Endothelial cell of umbilical vein (primary cell): Measurements from ENCODE around the gene LAMB3. TPM values are rescaled to one million over a fixed set of nuclear protein-coding genes. Genes with fewer than 3 reads are reported as not detected.

Source experiments
- BruUV-seq: library from RNA; stranded (reverse); fragments of 400-500 nt; replicated peaks from 2 replicates; lab custom pipeline; 2021; lab: Mats Ljungman, UMichigan
- CTCF ChIA-PET: fragments of 300-600, 350-600 bp; sonication (Branson Sonifier 250); formaldehyde crosslinking; loops from one replicate; lab custom pipeline; 2021; ENCODE audit warnings: antibody characterized with exemption, inconsistent platforms; lab: Charles Lee
- POLR2A ChIA-PET: fragments of 300-600, 350-600 bp; sonication (Branson Sonifier 250); formaldehyde crosslinking; loops from one replicate; lab custom pipeline; 2021; ENCODE audit warnings: antibody characterized with exemption, inconsistent platforms; lab: Charles Lee
- DNase-seq: peaks from one replicate; pipeline ENCODE4 v3.0.0-alpha.2; 2011; ENCODE audit warnings: low read depth, low spot score
- FAIRE-seq: peaks from 2 replicates; lab custom pipeline; 2011; peaks lifted over from hg19 to GRCh38; lab: Jason Lieb, UNC
- H2AFZ ChIP-seq: 2 replicates; pipeline ENCODE4 v1.6.0; 2012; ENCODE audit warnings: low read depth, low read length, control low read depth, inconsistent platforms
- H3K27ac ChIP-seq: 2 replicates; pipeline ENCODE4 v1.5.1; 2011; ENCODE audit warnings: low read depth, mild to moderate bottlenecking, control low read depth, low read length, moderate library complexity; ENCODE audit not compliant: insufficient read depth
- H3K27me3 ChIP-seq, 2 experiments: 2 replicates each; pipeline versions ENCODE4 v1.6.0 to v1.6.1; 2011; ENCODE audit warnings: low read length in 2 of 2, mixed read lengths in 1 of 2; ENCODE audit not compliant: control insufficient read depth in 2 of 2, insufficient read depth in 2 of 2
- H3K36me3 ChIP-seq, 2 experiments: 2 replicates in 1 of 2; 3 replicates in 1 of 2; pipeline ENCODE4 v1.5.1; 2011; ENCODE audit warnings: low read length in 2 of 2, mild to moderate bottlenecking in 1 of 2, moderate library complexity in 1 of 2; ENCODE audit not compliant: control insufficient read depth in 2 of 2, insufficient read depth in 2 of 2; ENCODE audit errors: extremely low read depth in 1 of 2
- H3K4me1 ChIP-seq: 3 replicates; pipeline ENCODE4 v1.5.1; 2011; ENCODE audit warnings: mild to moderate bottlenecking, low read length; ENCODE audit not compliant: control insufficient read depth, insufficient read depth; ENCODE audit errors: extremely low read depth
- H3K4me2 ChIP-seq: 2 replicates; pipeline ENCODE4 v1.6.1; 2011; ENCODE audit warnings: low read length, control low read depth, mixed read lengths; ENCODE audit not compliant: insufficient read depth
- H3K4me3 ChIP-seq, 3 experiments: fragments of 200-600 bp in 1 of 3; sonication (generic), shearing (Covaris generic) in 1 of 3; replicated peaks in 1 of 3; 2 replicates each; pipeline ENCODE4 v1.5.1; 2011 to 2016; ENCODE audit warnings: control low read depth in 3 of 3, low read length in 3 of 3, mild to moderate bottlenecking in 2 of 3, inconsistent platforms in 1 of 3, low read depth in 1 of 3, moderate library complexity in 1 of 3; ENCODE audit not compliant: insufficient read depth in 1 of 3
- H3K79me2 ChIP-seq: 2 replicates; pipeline ENCODE4 v1.6.0; 2012; ENCODE audit warnings: low read length, inconsistent platforms; ENCODE audit not compliant: control insufficient read depth, insufficient read depth
- H3K9ac ChIP-seq: replicated peaks from 2 replicates; pipeline ENCODE3; 2011; ENCODE audit warnings: low read length, control low read depth; ENCODE audit not compliant: insufficient read depth; ENCODE audit errors: extremely low read depth
- H3K9me1 ChIP-seq: replicated peaks from 3 replicates; pipeline ENCODE4 v1.6.0; 2011; ENCODE audit warnings: mild to moderate bottlenecking, low read length; ENCODE audit not compliant: control insufficient read depth, insufficient read depth; ENCODE audit errors: extremely low read depth
- H3K9me3 ChIP-seq: replicated peaks from 2 replicates; pipeline ENCODE4 v1.5.1; 2012; ENCODE audit warnings: low read length, inconsistent platforms; ENCODE audit not compliant: control insufficient read depth, insufficient read depth
- H4K20me1 ChIP-seq: replicated peaks from 2 replicates; pipeline ENCODE3; 2011; ENCODE audit warnings: mild to moderate bottlenecking, low read length; ENCODE audit not compliant: control insufficient read depth, insufficient read depth; ENCODE audit errors: extremely low read depth
- CTCF ChIP-seq, 2 donors: IDR thresholded peaks; 1 replicate in 1 of 2; 2 replicates in 1 of 2; pipeline ENCODE4 v1.5.1; 2011; ENCODE audit warnings: low read length in 2 of 2, mild to moderate bottlenecking in 2 of 2, moderate library complexity in 2 of 2, control low read depth in 1 of 2, inconsistent platforms in 1 of 2, low read depth in 1 of 2; ENCODE audit not compliant: insufficient read depth in 1 of 2; ENCODE audit errors: extremely low read depth in 1 of 2
- EZH2 ChIP-seq: IDR thresholded peaks from 2 replicates; pipeline ENCODE4 v1.6.1; 2012; ENCODE audit warnings: borderline replicate concordance, low read depth, mild to moderate bottlenecking, moderate library complexity, low read length, inconsistent platforms; ENCODE audit not compliant: severe bottlenecking
- MAX ChIP-seq: IDR thresholded peaks from 2 replicates; pipeline ENCODE4 v1.6.1; 2011; ENCODE audit not compliant: insufficient read depth, insufficient read length
- MYC ChIP-seq: IDR thresholded peaks from one replicate; pipeline ENCODE4 v1.6.1; 2011; ENCODE audit warnings: mild to moderate bottlenecking, low read depth, low read length
- dilution Hi-C: fragments of 300-500 bp; cut with MboI; formaldehyde crosslinking; loops from one replicate; pipeline ENCODE4 v1.15.0; 2019; ENCODE audit warnings: low sequenced_read_pairs; ENCODE audit not compliant: extremely low pct_ligation_motif_present
- intact Hi-C: fragments of 100-400 bp; cut with micrococcal nuclease; formaldehyde crosslinking; loops from one replicate; pipeline ENCODE4 v1.10.0; 2022
- polyA plus RNA-seq, 4 experiments: library from polyadenylated mRNA; depleted of rRNA in 3 of 4; stranded (reverse) in 3 of 4; unstranded in 1 of 4; fragments of >200 nt; gene quantifications; 2 replicates each; pipeline versions ENCODE4 v1.2.1 to v1.2.3, GENCODE V29; 2011 to 2012; ENCODE audit warnings: missing spikeins in 1 of 4
- total RNA-seq: library from RNA; stranded (reverse); gene quantifications from 2 replicates; pipeline ENCODE4 v1.2.3, GENCODE V29; 2021

The LAMB3 gene
- total and polyA plus RNA-seq, 2 donors (not counting 3 experiments of a cell fraction or from before 2014, with no cell fraction given), result 2.6 to 3.1 TPM

GRCh38 chr1:209620487-209620884 lies 31.7 kb downstream of the LAMB3 start:
- ChIA-PET POLR2A (no interaction called here), CTCF (interaction anchor here (1.4 kb wide), 1 partner anchor 11 kb away, joined by 3 read pairs; no protein-coding TSS in a partner anchor)
- Histone ChIP-seq H3K4me2 (no peak overlapping the region), H3K36me3 (no peaks in the 10 kb centered on the region), H3K27ac (no peak overlapping the region), H3K79me2 (no peaks in the 10 kb centered on the region), H4K20me1 (no peaks in the 10 kb centered on the region), H3K4me1 (no peaks in the 10 kb centered on the region), H3K9ac (no peak overlapping the region), H2AFZ (no peak overlapping the region), H3K9me1 (no peaks in the 10 kb centered on the region), H3K27me3 (no peaks in the 10 kb centered on the region), H3K9me3 (no peaks in the 10 kb centered on the region), H3K4me3 (no peak overlapping the region)
- no peak for TF ChIP-seq EZH2
- no peak for TF ChIP-seq MYC
- TF ChIP-seq CTCF (IDR thresholded peaks at IDR 0.05; ENCODE audit: extremely low read depth in 1 of 2, insufficient read depth in 1 of 2, low read depth in 1 of 2, low read length in 2 of 2), result no peak
- TF ChIP-seq MAX, result no peak
- FAIRE-seq (no peak), DNase-seq (no peak)
- dilution Hi-C loops (no loop called here), intact Hi-C loops (no loop called here)
- no TSS peak for BruUV-seq
